ENCODE data around the gene TBC1D32. TPM values are rescaled to one million over a fixed set of nuclear protein-coding genes. Genes with fewer than 3 reads are reported as not detected.
A peak's percentile ranks its signal among the peaks of the same experiment; 100 is the strongest.
"Not testable (repeated sequence)": the region's sequence is repeated elsewhere in the genome, so short reads cannot be mapped to it uniquely, and the experiment has no call there.

Gene TBC1D32
- total RNA-seq, 1 donor from 2014 or later, result 7.9 TPM

GRCh38 chr6:121319112-121319553, 15.1 kb downstream of the TBC1D32 start:
- DNase-seq (ENCODE audit: low read depth) (peak; percentile 43), FAIRE-seq (no peak)
- Histone ChIP-seq H3K4me3 (ENCODE audit: low read depth, low read length) (no peak overlapping the region), H3K27me3 (ENCODE audit: control insufficient read depth, insufficient read depth, low read length) (no peaks in the 10 kb centered on the region), H3K36me3 (ENCODE audit: control insufficient read depth, insufficient read depth, low read length) (no peaks in the 10 kb centered on the region)
- peak; percentile 20 for TF ChIP-seq CTCF (IDR thresholded peaks at IDR 0.05; ENCODE audit: insufficient read depth, low read length, severe bottlenecking)

- Histone ChIP-seq H3K36me3 (ENCODE audit: control insufficient read depth, insufficient read depth, low read length) (no peaks in the 10 kb centered on the region), H3K4me3 (ENCODE audit: low read depth, low read length) (no peak overlapping the region), H3K27me3 (ENCODE audit: control insufficient read depth, insufficient read depth, low read length) (no peaks in the 10 kb centered on the region)
- no peak for TF ChIP-seq CTCF (IDR thresholded peaks at IDR 0.05; ENCODE audit: insufficient read depth, low read length, severe bottlenecking)
- FAIRE-seq (no peak), DNase-seq (ENCODE audit: low read depth) (no peak)
Measured at GRCh38 chr6:121314381-121315112, 19.7 kb downstream of the TBC1D32 start.

GRCh38 chr6:121311814-121312213, 22.5 kb downstream of the TBC1D32 start:
- H3K27me3 ChIP-seq (ENCODE audit: control insufficient read depth, insufficient read depth, low read length); FAIRE-seq; H3K36me3 ChIP-seq (ENCODE audit: control insufficient read depth, insufficient read depth, low read length); H3K4me3 ChIP-seq (ENCODE audit: low read depth, low read length); DNase-seq (ENCODE audit: low read depth): not testable (repeated sequence)

- H3K27me3 ChIP-seq (ENCODE audit: control insufficient read depth, insufficient read depth, low read length), result no peaks in the 10 kb centered on the region
- no peak overlapping the region for H3K4me3 ChIP-seq (ENCODE audit: low read depth, low read length)
- DNase-seq (ENCODE audit: low read depth) (peak; percentile 5), FAIRE-seq (no peak)
- no peaks in the 10 kb centered on the region for H3K36me3 ChIP-seq (ENCODE audit: control insufficient read depth, insufficient read depth, low read length)
- no peak for TF ChIP-seq CTCF (IDR thresholded peaks at IDR 0.05; ENCODE audit: insufficient read depth, low read length, severe bottlenecking)
Measured at GRCh38 chr6:121310495-121310894, 23.8 kb downstream of the TBC1D32 start.

GRCh38 chr6:121309768-121310469, 24.4 kb downstream of the TBC1D32 start:
- FAIRE-seq, result no peak
- no peak for TF ChIP-seq CTCF (IDR thresholded peaks at IDR 0.05; ENCODE audit: insufficient read depth, low read length, severe bottlenecking)

GRCh38 chr6:121305957-121306607, 28.2 kb downstream of the TBC1D32 start:
- no peaks in the 10 kb centered on the region for H3K36me3 ChIP-seq (ENCODE audit: control insufficient read depth, insufficient read depth, low read length)
- peak; percentile 51 for TF ChIP-seq CTCF (IDR thresholded peaks at IDR 0.05; ENCODE audit: insufficient read depth, low read length, severe bottlenecking)
- FAIRE-seq (no peak), DNase-seq (ENCODE audit: low read depth) (peak; percentile 63)
- H3K4me3 ChIP-seq (ENCODE audit: low read depth, low read length), result no peak overlapping the region
- H3K27me3 ChIP-seq (ENCODE audit: control insufficient read depth, insufficient read depth, low read length), result no peaks in the 10 kb centered on the region

More at GRCh38 chr6:121309768-121310469, 24.4 kb downstream of the TBC1D32 start:
- DNase-seq (ENCODE audit: low read depth), result peak; percentile 93
- Histone ChIP-seq H3K27me3 (ENCODE audit: control insufficient read depth, insufficient read depth, low read length) (no peaks in the 10 kb centered on the region), H3K36me3 (ENCODE audit: control insufficient read depth, insufficient read depth, low read length) (no peaks in the 10 kb centered on the region), H3K4me3 (ENCODE audit: low read depth, low read length) (no peak overlapping the region)
